HG03025 (cell line): ENCODE results near the gene GVQW3.
"Not testable (repeated sequence)": the region's sequence is repeated elsewhere in the genome, so short reads cannot be mapped to it uniquely, and the experiment has no call there.

Source experiments
- ATAC-seq: cut with Tn5 transposase; IDR thresholded peaks from one replicate; pipeline ENCODE4 v1.9.1; 2021; ENCODE audit warnings: mild to moderate bottlenecking, moderate library complexity; ENCODE audit not compliant: unreplicated experiment, low FRiP score

The GVQW3 gene

DNA sequence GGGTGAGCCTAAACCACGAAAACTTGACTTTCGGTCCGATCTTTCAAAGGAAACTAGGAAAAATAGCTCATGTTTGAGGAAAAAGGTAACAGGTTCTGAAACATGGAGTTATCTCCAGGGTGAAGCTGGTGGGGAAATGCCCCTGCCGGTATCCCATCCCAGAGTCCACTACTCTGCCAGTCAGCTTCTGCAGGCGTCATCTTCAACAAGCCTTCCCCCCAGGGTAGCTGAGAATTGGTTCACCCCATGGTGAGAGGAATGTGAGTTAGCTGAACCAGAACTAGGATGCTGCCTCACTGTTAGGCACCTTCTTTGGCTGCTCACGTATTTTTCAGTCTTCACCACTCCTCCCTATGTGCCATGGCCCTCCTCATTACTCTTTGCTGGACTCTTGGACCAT is 1.1 kb downstream of the GVQW3 start:
- ATAC-seq: no peak

DNA sequence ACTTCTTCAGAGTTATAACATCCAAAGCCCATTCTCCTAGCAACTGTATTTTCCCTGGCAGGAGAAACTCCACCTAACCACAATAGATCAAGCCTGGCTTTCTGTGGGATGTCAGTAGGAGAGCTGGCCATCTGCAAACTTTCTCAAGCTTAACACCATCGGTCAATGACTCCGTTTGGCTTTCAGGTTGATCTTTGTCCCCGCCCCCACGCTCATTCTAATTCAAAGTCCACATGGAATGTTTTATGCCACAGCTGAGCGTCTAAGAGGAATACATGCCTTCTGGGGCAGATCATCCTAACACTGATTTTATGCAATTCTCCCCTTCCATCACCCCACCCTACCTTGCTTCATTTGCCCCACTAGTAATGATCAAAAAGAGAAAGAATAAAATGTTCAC is 4.8 kb downstream of the GVQW3 start:
- ATAC-seq: no peak

DNA sequence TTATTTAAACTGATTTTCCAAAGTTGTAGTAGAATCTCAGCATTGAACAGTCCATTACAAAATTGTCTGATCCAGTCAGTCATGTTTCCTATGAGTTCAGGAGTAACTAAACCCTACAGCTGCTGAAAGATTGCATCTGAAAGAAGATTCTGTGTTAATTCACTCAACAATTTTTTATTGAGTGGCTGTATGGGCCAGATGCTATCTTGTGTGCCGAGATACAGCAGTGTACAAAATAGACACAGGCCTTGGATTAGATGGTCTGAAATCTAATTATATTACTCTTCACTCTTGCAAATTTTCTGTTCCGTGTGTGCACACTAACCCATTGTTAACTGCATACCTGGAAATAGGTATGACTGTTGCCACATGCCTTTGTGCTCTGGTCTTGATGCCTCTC is 7.3 kb downstream of the GVQW3 start:
- no peak for ATAC-seq

DNA sequence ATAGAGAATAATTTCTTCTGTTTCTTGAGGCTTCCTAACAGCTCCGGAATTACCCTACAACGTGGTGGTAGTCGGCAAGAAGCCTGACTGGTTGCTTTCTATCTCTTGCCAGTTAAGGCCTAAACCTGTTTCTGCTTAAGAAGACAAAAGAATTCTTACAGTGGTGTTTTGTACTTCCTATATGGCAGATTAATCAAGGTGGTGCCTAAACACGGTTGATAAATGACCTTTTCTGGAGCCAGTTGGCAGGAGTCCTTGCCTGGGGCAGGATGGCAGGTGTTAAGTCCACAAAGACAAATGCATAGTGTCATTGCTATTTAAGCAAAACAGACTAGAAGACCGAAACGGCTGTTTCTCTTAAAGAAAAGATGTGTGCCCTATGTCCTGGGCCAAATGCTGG is 9.9 kb downstream of the GVQW3 start:
- no peak for ATAC-seq

DNA sequence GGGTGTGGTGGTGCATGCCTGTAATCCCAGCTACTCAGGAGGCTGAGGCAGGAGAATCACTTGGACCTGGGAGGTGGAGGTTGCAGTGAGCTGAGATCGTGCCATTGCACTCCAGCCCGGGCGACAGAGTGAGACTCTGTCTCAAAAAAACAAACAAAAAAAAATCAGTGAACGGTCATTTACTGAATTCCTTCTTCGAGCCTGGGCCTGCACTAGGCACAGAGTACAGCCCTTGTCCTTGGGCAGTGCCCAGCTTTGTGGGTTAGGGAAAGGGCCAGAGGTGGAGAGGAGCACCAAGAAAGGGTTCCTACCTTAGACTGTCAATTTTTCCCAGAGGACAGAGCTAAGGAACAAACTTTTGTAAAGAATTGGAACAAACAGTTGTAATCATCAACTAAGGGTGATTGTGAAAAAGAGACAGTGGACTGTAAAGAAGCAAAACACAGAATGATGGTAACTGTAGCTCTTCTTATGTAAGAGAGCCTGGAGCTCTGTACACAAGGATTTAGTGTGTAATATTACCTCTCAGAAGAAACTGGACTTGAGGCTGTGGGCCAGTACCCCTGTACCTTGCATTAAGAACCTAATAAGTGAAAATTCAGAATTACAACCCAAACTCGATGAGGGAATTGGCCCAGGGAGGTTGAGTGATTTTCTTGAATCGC is 10.8 kb downstream of the GVQW3 start:
- ATAC-seq: no peak

DNA sequence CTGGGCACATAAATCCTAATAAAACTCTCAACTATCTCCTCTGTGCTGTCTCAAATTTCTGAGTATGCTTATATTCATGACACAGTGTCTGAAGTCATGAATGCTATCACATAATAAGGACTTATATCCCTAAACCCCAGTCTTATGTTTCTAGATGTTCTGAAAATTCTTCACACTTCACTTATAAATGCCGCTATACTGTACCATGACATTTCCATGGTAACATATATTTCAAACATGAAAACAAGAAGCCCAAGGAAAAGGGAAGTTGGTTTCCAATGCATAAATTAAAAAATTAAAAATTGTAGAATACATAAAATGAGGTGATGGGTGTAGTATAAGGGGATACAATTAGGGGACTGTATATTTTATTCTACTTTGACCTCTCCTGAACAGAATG is 11.7 kb downstream of the GVQW3 start:
- ATAC-seq: no peak

DNA sequence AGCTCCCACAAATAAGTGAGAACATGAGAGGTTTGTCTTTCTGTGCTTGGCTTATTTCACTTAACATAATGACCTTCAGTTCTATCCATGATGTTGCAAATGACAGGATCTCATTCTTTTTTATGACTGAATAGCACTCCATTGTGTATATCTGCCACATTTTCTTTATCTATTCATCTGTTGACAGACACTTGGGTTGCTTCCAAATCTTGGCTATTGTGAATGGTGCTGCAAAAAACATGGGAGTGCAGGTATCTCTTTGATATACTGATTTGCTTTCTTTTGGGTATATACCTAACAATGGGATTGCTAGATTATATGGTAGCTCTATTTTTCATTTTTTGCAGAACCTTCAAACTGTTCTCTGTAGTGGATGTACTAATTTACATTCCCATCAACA is 13.3 kb downstream of the GVQW3 start:
- ATAC-seq: no peak

DNA sequence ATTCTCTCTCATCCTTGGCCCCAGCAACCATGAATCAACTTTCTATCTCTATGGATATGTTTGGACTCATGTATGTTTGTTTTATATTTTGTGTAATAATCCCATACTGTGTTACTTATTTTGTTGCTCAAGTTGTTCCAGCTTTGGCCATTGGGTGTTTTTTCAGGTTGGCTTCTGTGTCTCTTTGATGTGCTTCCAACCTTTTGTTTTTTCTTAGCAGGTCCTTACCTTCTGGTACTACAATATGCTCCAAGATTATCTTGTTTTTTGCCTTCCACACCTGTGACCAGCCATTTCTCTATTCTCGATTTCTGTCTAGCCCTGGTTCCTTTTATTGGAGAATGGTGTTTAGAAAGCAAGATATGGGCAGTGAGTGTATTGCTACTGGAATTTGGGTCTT is 14.2 kb downstream of the GVQW3 start:
- ATAC-seq: no peak

DNA sequence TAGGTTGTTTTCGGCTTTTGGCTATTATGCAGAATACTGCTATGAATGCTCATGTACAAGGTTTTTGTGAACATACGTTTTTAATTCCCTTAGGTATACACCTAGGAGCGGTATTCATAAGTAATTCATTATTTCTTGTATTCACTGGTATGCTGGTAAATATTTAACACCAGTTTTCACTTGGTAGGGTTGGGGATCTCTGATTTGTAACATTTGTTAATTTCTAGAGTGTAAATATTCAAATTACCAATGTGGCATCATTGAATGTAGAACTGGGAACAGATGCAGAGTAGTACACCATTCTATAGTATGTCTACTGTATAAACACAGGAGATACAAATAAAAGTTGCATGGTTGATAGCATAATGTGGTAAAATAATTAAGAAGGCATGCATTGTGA is 16.3 kb downstream of the GVQW3 start:
- ATAC-seq: no peak

DNA sequence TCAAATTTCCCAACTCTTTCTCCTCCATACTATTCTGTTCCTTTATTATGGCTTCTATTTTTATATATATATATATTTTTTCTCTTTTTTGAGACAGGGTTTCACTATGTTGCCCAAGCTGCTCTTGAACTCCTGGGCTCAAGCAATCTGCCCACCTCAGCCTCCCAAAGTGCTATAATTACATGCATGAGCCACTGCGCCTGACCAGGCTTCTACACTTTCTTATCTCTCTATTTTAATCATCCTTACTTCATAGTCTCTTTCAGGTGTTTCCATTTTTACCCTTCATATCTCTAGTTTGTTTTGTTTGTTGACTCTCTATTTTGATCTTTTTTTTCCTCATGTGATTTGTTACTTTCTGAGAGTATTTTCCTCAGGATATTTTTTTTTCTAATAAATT is 19.8 kb downstream of the GVQW3 start:
- ATAC-seq: no peak

DNA sequence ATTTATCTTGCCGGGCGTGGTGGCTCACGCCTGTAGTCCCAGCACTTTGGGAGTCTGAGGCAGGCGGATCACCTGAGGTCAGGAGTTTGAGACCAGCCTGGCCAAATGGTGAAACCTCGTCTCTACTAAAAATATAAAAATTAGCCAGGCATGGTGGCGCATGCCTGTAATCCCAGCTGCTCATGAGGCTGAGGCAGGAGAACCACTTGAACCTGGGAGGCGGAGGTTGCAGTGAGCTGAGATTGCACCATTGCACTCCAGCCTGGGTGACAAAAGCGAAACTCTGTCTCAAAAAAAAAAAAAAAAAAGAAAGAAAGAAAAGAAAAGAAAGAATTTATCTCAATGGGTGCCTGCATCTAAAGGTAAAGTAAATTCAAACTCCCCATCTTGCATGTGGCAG is 20.4 kb downstream of the GVQW3 start:
- not testable (repeated sequence) for ATAC-seq

DNA sequence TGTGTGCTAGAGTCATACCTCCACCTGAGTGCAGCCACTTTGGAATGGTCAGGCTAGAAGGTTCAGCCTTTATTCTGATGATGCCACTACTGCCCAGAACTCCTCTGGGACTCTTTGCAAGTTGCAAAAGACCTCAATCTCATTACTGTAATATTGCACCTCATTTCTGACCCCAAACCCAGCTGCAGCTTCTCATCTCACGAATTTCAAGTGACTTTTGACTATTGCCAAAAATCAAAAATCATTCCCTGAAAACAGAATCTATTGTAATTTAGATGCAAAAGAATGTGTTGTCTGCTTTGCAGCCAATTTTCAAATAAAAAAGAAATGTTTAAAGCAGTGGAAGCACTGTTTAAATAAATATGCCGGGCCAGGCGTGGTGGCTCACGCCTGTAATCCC is 25.2 kb downstream of the GVQW3 start:
- no peak for ATAC-seq

DNA sequence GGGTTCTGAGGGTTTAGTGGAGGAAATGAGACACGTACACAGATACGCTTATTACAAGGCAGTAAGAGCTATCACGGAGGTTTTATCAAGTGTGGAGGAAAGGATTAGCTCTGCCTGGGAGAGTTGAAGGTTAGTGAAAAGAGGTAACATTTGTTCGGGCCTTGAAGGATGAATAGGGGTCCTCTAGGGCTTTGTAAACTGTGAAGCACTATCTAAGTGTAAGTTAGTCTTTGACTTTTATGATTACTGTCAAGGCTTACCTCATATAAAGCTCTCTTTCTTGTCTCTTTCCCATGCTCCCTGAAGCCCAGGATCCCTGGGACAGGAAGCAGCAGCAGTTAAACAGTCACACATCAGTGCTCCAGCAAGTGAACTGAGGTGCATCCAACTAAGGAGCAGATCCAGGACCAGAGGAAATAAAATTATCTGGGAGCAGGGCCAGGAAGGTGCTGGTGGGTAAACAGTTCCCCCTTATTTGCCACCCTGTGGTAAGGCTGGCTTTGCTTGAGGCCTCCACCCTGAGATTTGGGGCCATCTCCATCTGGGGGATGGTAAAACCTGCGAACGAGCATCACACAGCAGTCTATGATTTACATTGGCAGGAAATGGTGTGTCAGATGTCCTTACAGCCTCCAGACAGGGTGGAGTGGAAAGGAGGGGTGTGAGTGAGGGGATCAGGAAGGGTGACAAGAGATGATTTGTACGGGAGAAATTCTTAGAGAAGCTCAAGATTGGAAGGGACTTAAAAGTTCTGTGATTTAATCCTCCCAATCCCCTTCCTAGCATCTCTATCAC is 27.2 kb downstream of the GVQW3 start:
- ATAC-seq: no peak

DNA sequence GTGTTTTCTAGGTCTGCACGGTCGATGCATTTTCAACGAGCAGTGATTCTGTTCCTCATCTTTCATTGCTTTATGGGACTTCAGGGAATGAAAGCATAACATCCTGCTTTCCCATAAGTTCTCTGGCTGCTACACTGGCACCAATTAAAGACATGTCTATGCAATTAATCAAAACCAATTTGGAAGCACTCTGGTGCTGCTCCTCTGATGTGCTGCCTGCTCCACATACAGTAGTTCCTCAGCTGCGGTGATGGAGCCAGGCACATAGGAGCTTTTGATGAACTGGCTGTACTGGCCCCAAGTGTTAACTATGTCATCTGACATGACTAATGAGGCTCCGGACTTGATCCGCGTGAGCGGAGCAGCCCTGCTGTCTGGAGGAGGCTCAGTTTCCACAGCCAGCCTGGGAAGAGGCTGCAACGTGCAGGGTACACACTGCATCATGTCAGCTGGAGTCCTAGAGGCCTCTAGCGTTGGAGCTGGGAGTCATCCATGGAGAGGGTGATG is 29.8 kb downstream of the GVQW3 start:
- no peak for ATAC-seq

DNA sequence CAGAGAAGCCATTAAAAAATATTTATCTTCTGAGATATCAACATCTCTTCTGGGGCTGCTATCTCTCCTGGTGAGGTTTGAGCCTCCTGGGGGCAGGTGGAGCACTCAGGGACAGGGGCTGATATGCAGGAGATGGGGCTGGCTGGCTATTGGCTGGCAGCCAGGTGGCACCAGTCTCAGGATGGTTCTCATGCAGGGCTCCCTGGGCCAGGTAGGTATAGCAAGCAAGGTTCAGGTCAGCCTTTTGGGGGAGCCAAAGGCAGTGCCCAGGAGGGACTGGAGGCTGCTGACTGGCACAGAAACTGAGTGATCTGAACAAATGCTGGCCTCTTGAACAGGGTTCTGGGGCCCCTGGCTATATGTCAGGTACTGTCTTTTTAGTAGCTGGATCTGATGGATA is 34.0 kb downstream of the GVQW3 start:
- no peak for ATAC-seq

DNA sequence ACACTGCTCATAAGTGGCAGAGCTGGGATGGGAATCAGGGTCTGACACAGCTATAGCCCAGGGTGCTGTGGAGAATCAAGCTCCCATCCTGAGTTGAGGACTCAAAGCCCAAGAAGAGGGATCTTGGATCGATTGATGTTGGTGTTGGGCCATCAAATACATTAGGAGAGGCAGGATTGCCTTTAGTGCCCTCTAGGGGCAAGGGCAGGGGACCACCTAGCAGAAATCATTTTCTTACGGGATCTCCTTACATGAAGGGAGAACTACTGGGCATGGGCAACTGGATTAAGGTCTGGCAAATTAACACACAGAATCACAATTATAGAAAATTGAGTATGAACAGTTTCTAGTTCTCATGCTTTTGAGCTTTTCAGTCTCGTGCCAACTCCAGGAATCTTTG is 38.8 kb downstream of the GVQW3 start:
- ATAC-seq: no peak

DNA sequence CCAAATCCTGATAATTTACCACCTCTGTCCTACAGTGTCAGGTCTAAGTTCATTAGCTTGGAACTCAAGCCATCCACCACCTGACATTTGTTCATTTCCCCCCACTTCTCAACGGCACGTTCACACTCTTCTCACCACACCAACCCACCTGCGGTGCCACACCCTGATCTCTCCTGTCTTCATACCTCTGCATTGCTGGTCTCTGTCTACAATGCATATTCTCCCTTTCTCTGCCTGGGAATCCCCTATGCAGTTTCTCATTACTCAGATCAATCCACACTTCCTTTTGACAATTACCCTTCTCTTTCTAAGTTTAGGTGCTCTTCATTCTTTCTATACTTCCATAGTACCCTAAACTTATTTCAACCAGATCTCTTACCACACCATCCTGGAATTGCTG is 43.3 kb downstream of the GVQW3 start:
- ATAC-seq: no peak

DNA sequence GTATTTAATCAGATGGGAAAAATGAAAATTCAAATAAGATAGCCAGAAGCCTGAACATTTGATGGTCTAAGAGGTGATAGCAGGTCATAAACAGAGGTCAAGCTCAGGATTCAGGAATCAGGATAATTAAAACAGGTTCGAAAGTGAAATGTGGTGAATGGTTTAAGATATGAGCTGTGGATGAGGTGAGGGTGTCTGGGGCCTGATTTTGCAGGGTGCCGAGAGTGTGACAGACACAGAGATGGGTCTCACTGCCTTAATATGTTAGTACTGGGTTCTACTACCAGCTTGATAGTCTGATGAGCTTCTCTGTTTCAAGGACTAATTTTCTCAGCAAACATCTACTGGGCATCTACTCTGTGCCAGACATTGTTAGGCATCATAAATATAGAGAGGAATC is 43.8 kb downstream of the GVQW3 start:
- ATAC-seq: no peak

DNA sequence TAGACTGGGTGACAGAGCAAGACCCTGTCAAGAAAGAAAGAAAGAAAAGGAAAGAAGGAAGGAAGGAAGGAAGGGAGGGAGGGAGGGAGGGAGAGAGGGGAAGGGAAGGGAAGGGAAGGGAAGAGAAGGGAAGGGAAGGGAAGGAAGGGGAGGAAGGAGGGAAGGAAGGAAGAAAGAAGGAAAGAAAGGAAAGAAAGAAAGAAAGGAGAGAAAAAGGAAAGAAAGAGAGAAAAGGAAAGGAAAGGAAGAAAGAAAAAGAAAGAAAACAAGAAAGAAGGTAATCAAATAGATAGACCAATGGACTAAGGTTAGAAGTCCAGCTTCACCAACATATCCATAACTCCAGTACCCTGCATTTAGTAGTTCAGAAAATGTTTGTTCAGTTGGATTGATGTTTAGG is 45.5 kb downstream of the GVQW3 start:
- ATAC-seq: no peak

DNA sequence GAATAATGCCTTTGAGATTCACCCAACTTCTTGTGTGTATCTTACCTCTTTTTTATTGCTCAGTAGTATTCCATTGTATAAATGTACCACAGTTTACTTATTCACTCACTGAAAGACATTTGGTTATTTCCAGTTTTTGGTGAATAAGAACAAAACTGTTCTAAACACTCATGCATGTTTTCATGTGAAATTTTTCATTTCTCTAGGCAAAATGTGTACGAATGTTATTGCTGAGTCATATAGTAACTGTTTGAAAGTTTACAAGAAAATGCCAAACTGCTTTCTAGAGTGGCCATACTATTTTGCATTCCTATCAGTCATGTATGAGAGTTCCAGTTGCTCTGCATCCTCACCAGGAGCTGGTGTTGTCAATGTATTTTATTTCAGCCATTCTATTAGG is 54.9 kb downstream of the GVQW3 start:
- ATAC-seq: no peak

DNA sequence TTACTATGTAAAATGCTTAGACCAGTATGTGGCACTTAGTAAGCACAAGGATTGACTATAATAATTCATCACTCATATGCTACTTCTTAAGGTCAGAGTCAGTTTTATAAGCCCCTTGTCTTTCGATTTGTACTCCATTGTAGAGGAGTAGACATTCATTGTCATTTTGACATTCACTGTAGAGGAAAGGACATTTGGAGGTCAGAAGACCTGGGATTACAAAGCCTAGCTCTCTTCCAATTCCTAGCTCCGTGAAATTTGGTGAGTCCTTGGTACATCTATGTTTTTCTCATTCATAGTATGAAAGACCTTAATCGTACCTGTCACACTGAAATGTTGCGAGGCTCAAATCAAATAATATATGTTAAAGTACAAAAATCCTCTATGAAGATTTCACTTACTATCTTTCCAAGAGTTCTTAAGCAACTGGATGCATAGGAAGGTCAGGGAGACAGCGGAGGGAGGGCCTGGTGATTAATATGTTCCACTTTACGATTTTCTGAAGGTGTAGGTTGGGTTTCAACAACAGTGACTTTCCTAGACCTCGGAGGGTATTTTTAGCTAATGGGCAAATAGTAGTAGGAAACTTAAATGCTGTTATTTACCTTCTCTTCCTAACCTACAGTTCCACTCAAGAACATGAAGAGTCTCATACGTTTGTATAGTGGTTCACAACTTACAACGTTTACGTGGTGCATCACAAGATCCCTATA is 62.3 kb downstream of the GVQW3 start:
- no peak for ATAC-seq

DNA sequence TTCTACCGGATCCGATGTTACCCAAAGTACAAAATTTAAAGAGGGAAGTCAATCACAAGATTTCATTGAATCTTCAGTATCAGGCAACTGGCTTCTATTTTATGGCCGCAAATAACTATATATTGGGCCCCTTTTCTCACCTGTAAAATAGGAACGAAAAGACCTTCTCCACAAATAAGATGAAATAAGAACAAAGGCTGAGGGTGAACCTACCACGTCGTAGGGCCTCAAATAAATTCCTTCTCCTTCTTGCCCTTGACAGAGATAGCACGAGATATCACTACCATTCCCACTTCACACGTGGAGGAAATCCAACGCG is 62.9 kb downstream of the GVQW3 start:
- no peak for ATAC-seq
